Parathyroid adenoma (tissue), 2 donors: Measurements from ENCODE around the gene GPRC5B.

Source experiments
- H2AFZ ChIP-seq: fragments of 300-600 bp; sonication (generic); one replicate; pipeline ENCODE4 v1.7.0; 2017; ENCODE audit warnings: antibody characterized with exemption, mild to moderate bottlenecking
- H3K27ac ChIP-seq: fragments of 300-600 bp; sonication (generic); one replicate; pipeline ENCODE4 v1.7.0; 2017
- H3K27me3 ChIP-seq: fragments of 300-600 bp; sonication (generic); one replicate; pipeline ENCODE4 v1.7.0; 2017; ENCODE audit warnings: low read length; ENCODE audit not compliant: control insufficient read depth, insufficient read depth
- H3K36me3 ChIP-seq: fragments of 300-600 bp; sonication (generic); one replicate; pipeline ENCODE4 v1.7.0; 2017; ENCODE audit warnings: low read length; ENCODE audit not compliant: control insufficient read depth, insufficient read depth
- H3K4me1 ChIP-seq: fragments of 300-600 bp; sonication (generic); one replicate; pipeline ENCODE4 v1.7.0; 2017; ENCODE audit warnings: control low read depth
- H3K4me2 ChIP-seq: fragments of 300-600 bp; sonication (generic); one replicate; pipeline ENCODE4 v1.7.0; 2017; ENCODE audit warnings: low read length
- H3K4me3 ChIP-seq: fragments of 300-600 bp; sonication (generic); one replicate; pipeline ENCODE4 v1.7.0; 2017; ENCODE audit warnings: low read depth, low read length
- H3K79me2 ChIP-seq: fragments of 300-600 bp; sonication (generic); one replicate; pipeline ENCODE4 v1.7.0; 2017; ENCODE audit warnings: control low read depth
- H3K9ac ChIP-seq: fragments of 300-600 bp; sonication (generic); one replicate; pipeline ENCODE4 v1.7.0; 2017; ENCODE audit warnings: mild to moderate bottlenecking
- H3K9me3 ChIP-seq: fragments of 300-600 bp; sonication (generic); one replicate; pipeline ENCODE4 v1.7.0; 2017; ENCODE audit warnings: low read length; ENCODE audit not compliant: control insufficient read depth
- TF ChIP-seq, protein P1 (sequence below): fragments of 300-600 bp; sonication (generic); IDR thresholded peaks from one replicate; pipeline ENCODE4 v1.7.0; 2017; ENCODE audit warnings: antibody characterized with exemption, mild to moderate bottlenecking
- donor health status: primary hyperparathyroidism.

Gene GPRC5B

GRCh38 chr16:19926449-19927390 is 42.1 kb upstream of the GPRC5B start:
- Histone ChIP-seq H2AFZ (no peak overlapping the region), H3K4me2 (no peak overlapping the region), H3K9ac (no peak overlapping the region), H3K36me3 (no peaks in the 10 kb centered on the region), H3K27ac (no peak overlapping the region), H3K4me3 (no peak overlapping the region), H3K4me1 (no peaks in the 10 kb centered on the region), H3K27me3 (no peaks in the 10 kb centered on the region), H3K9me3 (no peaks in the 10 kb centered on the region), H3K79me2 (no peaks in the 10 kb centered on the region)
- TF ChIP-seq, protein P1, sequence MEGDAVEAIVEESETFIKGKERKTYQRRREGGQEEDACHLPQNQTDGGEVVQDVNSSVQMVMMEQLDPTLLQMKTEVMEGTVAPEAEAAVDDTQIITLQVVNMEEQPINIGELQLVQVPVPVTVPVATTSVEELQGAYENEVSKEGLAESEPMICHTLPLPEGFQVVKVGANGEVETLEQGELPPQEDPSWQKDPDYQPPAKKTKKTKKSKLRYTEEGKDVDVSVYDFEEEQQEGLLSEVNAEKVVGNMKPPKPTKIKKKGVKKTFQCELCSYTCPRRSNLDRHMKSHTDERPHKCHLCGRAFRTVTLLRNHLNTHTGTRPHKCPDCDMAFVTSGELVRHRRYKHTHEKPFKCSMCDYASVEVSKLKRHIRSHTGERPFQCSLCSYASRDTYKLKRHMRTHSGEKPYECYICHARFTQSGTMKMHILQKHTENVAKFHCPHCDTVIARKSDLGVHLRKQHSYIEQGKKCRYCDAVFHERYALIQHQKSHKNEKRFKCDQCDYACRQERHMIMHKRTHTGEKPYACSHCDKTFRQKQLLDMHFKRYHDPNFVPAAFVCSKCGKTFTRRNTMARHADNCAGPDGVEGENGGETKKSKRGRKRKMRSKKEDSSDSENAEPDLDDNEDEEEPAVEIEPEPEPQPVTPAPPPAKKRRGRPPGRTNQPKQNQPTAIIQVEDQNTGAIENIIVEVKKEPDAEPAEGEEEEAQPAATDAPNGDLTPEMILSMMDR = no peak

- Histone ChIP-seq H3K4me1 (no peaks in the 10 kb centered on the region), H3K9ac (no peak overlapping the region), H3K27me3 (no peaks in the 10 kb centered on the region), H3K27ac (no peak overlapping the region), H3K79me2 (no peaks in the 10 kb centered on the region), H3K4me3 (no peak overlapping the region), H3K9me3 (no peaks in the 10 kb centered on the region), H3K36me3 (no peaks in the 10 kb centered on the region), H2AFZ (no peak overlapping the region), H3K4me2 (no peak overlapping the region)
- TF ChIP-seq, protein P1 = no peak
Observed at GRCh38 chr16:19923396-19923795, 38.7 kb upstream of the GPRC5B start.

DNA sequence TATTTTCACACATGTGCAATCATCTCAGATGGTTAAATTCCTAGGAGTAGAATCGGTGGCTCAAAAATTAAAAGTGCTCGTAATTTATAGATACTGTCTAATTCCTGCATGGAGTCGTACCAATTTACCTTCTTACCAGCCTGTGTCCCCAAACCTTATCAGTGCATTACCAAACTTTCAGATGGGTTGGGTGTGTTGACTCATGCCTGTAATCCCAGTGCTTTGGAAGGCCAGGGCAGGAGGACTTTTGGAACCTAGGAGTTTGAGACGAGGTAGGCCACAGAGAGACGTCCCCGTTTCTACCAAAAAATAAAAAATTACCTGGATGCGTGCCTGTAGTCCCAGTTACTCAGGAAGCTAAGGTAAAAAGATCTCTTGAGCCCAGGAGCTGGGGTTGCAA is 34.5 kb upstream of the GPRC5B start:
- Histone ChIP-seq H3K9me3 (no peaks in the 10 kb centered on the region), H3K4me2 (no peak overlapping the region), H3K9ac (no peak overlapping the region), H3K36me3 (no peaks in the 10 kb centered on the region), H3K4me3 (no peak overlapping the region), H3K4me1 (no peaks in the 10 kb centered on the region), H3K27ac (no peak overlapping the region), H2AFZ (no peak overlapping the region), H3K79me2 (no peaks in the 10 kb centered on the region), H3K27me3 (no peaks in the 10 kb centered on the region)
- TF ChIP-seq, protein P1 = no peak

DNA sequence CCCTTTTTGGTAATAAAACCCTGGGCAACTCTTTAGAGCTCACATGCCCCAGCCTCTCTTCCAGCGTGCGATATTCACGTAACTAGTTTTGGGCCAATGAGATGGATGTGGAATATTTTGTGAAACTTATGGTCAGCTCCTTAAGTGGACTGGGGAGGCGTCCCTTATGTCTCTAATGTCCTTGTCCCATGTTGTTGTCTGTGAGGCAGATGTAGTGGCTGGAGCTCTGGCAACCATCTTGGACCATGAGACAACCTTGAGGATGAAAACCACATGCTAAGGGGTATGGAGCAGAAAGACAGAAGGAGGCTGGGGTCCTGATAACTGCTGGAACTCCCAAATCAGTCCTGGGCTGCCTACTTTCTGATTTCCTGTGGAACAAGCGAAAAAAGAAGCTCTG is 31.4 kb upstream of the GPRC5B start:
- no peaks in the 10 kb centered on the region for H3K27me3 ChIP-seq
- H3K79me2 ChIP-seq = no peaks in the 10 kb centered on the region
- no peak overlapping the region for H3K27ac ChIP-seq
- TF ChIP-seq, protein P1 = no peak
- no peak overlapping the region for H3K4me3 ChIP-seq
- no peaks in the 10 kb centered on the region for H3K36me3 ChIP-seq
- no peaks in the 10 kb centered on the region for H3K4me1 ChIP-seq
- H3K9ac ChIP-seq = no peak overlapping the region
- H2AFZ ChIP-seq = no peak overlapping the region
- no peak overlapping the region for H3K4me2 ChIP-seq
- no peaks in the 10 kb centered on the region for H3K9me3 ChIP-seq

GRCh38 chr16:19914877-19915276 is 30.2 kb upstream of the GPRC5B start:
- Histone ChIP-seq H3K79me2 (no peaks in the 10 kb centered on the region), H3K4me3 (no peak overlapping the region), H3K9me3 (no peaks in the 10 kb centered on the region), H3K27me3 (no peaks in the 10 kb centered on the region), H3K4me2 (no peak overlapping the region), H3K27ac (no peak overlapping the region), H3K4me1 (no peaks in the 10 kb centered on the region), H3K36me3 (no peaks in the 10 kb centered on the region), H3K9ac (no peak overlapping the region), H2AFZ (no peak overlapping the region)
- TF ChIP-seq, protein P1 = no peak
